Lower lobe of right lung (tissue), 2 donors: ENCODE results near the gene CDHR2. TPM values are rescaled to one million over a fixed set of nuclear protein-coding genes. Genes with fewer than 3 reads are reported as not detected.

Source experiments
- ATAC-seq, 2 donors: fragments of 200-7000 bp; cut with Tn5 transposase; one replicate each; pipeline ENCODE4 v1.9.1; 2020 to 2022; ENCODE audit warnings: mild to moderate bottlenecking in 2 of 2, moderate library complexity in 2 of 2
- DNase-seq: peaks from one replicate; pipeline ENCODE4 v3.0.0-alpha.2; 2020
- H3K27ac ChIP-seq: fragments of 200-600 bp; one replicate; pipeline ENCODE4 v1.8.0; 2022
- H3K27me3 ChIP-seq: fragments of 200-600 bp; one replicate; pipeline ENCODE4 v1.8.0; 2022; ENCODE audit warnings: low read depth
- H3K36me3 ChIP-seq: fragments of 200-600 bp; one replicate; pipeline ENCODE4 v1.8.0; 2022; ENCODE audit warnings: mild to moderate bottlenecking
- H3K4me1 ChIP-seq: fragments of 200-600 bp; one replicate; pipeline ENCODE4 v1.8.0; 2022
- H3K4me3 ChIP-seq: fragments of 200-600 bp; one replicate; pipeline ENCODE4 v1.8.0; 2022; ENCODE audit warnings: mild to moderate bottlenecking
- H3K9me3 ChIP-seq: fragments of 200-600 bp; one replicate; pipeline ENCODE4 v1.8.0; 2022
- intact Hi-C: fragments of 100-400 bp; cut with DNase I; formaldehyde crosslinking; loops from one replicate; pipeline ENCODE4 v1.11.0; 2022
- microRNA-seq: library from miRNA; unstranded; fragments of <30 nt; microRNA quantifications from one replicate; pipeline ENCODE4 v1.2.0, GENCODE V29; 2020; ENCODE audit warnings: borderline number of aligned reads
- total RNA-seq: library from RNA; stranded (reverse); fragmentation: NEBNext Ultra II Directional; extraction: Animal tissue kit (Norgen Biotek cat#: 25700); gene quantifications from one replicate; pipeline ENCODE4 v1.2.1, GENCODE V29; 2021
- TF ChIP-seq, protein P1 (sequence below): fragments of 200-600 bp; IDR thresholded peaks from one replicate; pipeline ENCODE4 v1.8.0; 2022; ENCODE audit warnings: antibody characterized with exemption, mild to moderate bottlenecking
- donor health status: DM: no; HTN: yes; CAD: no; lungs with severe emphysema.

The CDHR2 gene
- total RNA-seq, 1 donor from 2014 or later = 0.62 TPM

GRCh38 chr5:176643491-176644219, 94.5 kb downstream of the CDHR2 start:
- Histone ChIP-seq H3K4me3 (no peak overlapping the region), H3K27ac (no peak overlapping the region), H3K36me3 (no peaks in the 10 kb centered on the region), H3K9me3 (no peaks in the 10 kb centered on the region), H3K27me3 (no peaks in the 10 kb centered on the region), H3K4me1 (peaks cover 14% of the 10 kb centered on the region)
- intact Hi-C loops = no loop called here
- no peak for ATAC-seq
- DNase-seq = no peak
- TF ChIP-seq, protein P1, sequence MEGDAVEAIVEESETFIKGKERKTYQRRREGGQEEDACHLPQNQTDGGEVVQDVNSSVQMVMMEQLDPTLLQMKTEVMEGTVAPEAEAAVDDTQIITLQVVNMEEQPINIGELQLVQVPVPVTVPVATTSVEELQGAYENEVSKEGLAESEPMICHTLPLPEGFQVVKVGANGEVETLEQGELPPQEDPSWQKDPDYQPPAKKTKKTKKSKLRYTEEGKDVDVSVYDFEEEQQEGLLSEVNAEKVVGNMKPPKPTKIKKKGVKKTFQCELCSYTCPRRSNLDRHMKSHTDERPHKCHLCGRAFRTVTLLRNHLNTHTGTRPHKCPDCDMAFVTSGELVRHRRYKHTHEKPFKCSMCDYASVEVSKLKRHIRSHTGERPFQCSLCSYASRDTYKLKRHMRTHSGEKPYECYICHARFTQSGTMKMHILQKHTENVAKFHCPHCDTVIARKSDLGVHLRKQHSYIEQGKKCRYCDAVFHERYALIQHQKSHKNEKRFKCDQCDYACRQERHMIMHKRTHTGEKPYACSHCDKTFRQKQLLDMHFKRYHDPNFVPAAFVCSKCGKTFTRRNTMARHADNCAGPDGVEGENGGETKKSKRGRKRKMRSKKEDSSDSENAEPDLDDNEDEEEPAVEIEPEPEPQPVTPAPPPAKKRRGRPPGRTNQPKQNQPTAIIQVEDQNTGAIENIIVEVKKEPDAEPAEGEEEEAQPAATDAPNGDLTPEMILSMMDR = no peak

GRCh38 chr5:176644294-176644693, 95.2 kb downstream of the CDHR2 start:
- peaks cover 21% of the 10 kb centered on the region for H3K4me1 ChIP-seq
- H3K9me3 ChIP-seq = no peaks in the 10 kb centered on the region
- no peak for DNase-seq
- intact Hi-C loops = no loop called here
- no peaks in the 10 kb centered on the region for H3K36me3 ChIP-seq
- no peaks in the 10 kb centered on the region for H3K27me3 ChIP-seq
- H3K27ac ChIP-seq = no peak overlapping the region
- H3K4me3 ChIP-seq = no peak overlapping the region
- ATAC-seq = no peak
- TF ChIP-seq, protein P1 = no peak

DNA sequence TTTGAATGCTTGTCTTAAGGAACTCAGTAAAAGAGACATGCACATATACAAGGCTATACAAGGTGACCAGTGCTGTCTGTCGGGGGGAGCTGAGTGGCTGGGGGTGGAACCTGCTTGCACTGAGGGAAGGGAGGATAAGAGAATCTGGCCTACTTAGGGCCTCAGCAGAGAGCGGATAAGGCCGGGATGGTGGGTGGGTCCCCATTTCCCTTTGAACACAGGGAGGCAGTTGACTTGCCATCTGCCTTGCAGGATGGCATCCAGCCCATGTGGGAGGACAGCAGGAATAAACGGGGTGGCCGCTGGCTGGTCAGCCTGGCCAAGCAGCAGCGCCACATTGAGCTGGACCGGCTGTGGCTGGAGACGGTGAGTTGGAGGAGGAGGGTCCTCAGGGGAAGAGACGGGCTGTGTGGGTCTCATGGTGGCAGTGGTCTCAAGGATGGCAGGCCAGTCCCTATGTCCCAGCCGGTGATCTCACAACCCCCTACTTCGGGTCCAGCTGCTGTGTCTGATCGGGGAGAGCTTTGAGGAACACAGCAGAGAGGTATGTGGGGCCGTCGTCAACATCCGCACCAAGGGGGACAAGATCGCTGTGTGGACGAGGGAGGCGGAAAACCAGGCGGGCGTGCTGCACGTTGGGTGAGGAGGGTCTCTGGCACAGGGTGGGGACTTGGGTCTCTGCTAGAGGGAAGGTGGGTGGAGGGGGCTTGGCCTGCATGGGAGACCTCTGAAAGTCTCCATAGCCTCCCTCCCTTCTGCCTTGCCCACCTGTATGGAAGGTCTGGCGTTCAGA, 95.9 kb downstream of the CDHR2 start:
- Histone ChIP-seq H3K4me3 (no peak overlapping the region), H3K27ac (no peak overlapping the region), H3K9me3 (no peaks in the 10 kb centered on the region), H3K36me3 (no peaks in the 10 kb centered on the region), H3K27me3 (no peaks in the 10 kb centered on the region), H3K4me1 (peaks cover 21% of the 10 kb centered on the region)
- intact Hi-C loops = no loop called here
- ATAC-seq = no peak
- TF ChIP-seq, protein P1 = no peak
- DNase-seq = no peak

Small RNAs within 50 kb of the gene (microRNA-seq; reads per million reads assigned to microRNA genes)
- gene MIR4281 = not detected

Other genes starting within 250 kb of the CDHR2 start
- 88.9 TPM for gene KIAA1191, start 187.6 kb upstream of the CDHR2 start, total RNA-seq
- gene ARL10, start 183.9 kb upstream of the CDHR2 start, total RNA-seq = 5.4 TPM
- gene NOP16, start 160.7 kb upstream of the CDHR2 start, total RNA-seq = 11.8 TPM
- 102 TPM for gene HIGD2A, start 160.6 kb upstream of the CDHR2 start, total RNA-seq
- gene CLTB, start 132.8 kb upstream of the CDHR2 start, total RNA-seq = 75.8 TPM
- gene FAF2, start 101.0 kb upstream of the CDHR2 start, total RNA-seq = 31.8 TPM
- gene RNF44, start 11.9 kb upstream of the CDHR2 start, total RNA-seq = 55.1 TPM
- gene GPRIN1, start 60.8 kb downstream of the CDHR2 start, total RNA-seq = 1.4 TPM
- gene SNCB, start 81.2 kb downstream of the CDHR2 start, total RNA-seq = not detected
- gene EIF4E1B, start 81.3 kb downstream of the CDHR2 start, total RNA-seq = not detected
- 32.3 TPM for gene TSPAN17, start 98.1 kb downstream of the CDHR2 start, total RNA-seq